GM21367 (cell line): ENCODE measurements around the gene HEATR3.

ENCODE experiments used
- ATAC-seq: cut with Tn5 transposase; IDR thresholded peaks from one replicate; pipeline ENCODE4 v1.9.1; 2021; ENCODE audit not compliant: unreplicated experiment

Gene HEATR3

GRCh38 chr16:50152351-50152806 is 86.6 kb downstream of the HEATR3 start:
- ATAC-seq: peak; percentile 44

GRCh38 chr16:50152807-50153595 is 87.2 kb downstream of the HEATR3 start, which contains the start of gene TENT4B:
TSS of gene TENT4B (plus strand) at chr16:50153306. CDS start at chr16:50153622, 316 bp downstream.
- peak; percentile 67 for ATAC-seq

GRCh38 chr16:50153596-50154419 is 88.0 kb downstream of the HEATR3 start:
- ATAC-seq: peak; percentile 11

GRCh38 chr16:50154420-50154950 is 88.7 kb downstream of the HEATR3 start:
- ATAC-seq: no peak

DNA sequence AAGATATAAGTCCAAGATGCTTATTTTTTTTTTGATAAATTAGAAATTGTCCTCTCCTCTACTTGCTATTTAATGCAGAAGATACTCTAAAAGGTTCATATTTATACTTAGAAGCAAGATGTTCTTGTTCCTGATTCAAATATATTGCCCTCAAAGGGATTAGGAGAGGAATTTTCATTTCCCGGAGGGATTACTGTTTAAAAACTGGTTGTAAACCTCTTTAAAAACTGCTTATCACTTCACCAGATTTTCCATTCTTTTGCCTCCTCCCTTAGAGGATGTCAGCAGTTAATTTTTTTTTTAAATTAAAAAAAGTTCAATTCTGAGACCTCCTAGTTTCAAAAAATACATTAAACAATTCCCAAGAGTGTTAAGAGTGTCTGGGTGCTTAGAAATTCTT is 90.2 kb downstream of the HEATR3 start:
- ATAC-seq: no peak
